Uterus (tissue), 4 donors: ENCODE results near the gene C5orf15. TPM values are rescaled to one million over a fixed set of nuclear protein-coding genes. Genes with fewer than 3 reads are reported as not detected.

ENCODE experiments used
- DNase-seq, 2 donors: peaks; one replicate each; pipeline ENCODE4 v3.0.0-alpha.2; 2019 to 2020
- H3K27ac ChIP-seq, 2 donors: fragments of 200-600 bp; sonication (generic); 1 replicate in 1 of 2; 2 replicates in 1 of 2; pipeline ENCODE4 v1.5.1; 2016 to 2018
- H3K27me3 ChIP-seq, 2 donors: fragments of 200-600 bp; sonication (generic); one replicate each; pipeline ENCODE4 v1.5.1; 2018 to 2019; ENCODE audit warnings: control low read depth in 1 of 2
- H3K36me3 ChIP-seq, 2 donors: fragments of 200-600 bp; sonication (generic); one replicate each; pipeline ENCODE4 v1.5.1; 2019; ENCODE audit warnings: control low read depth in 1 of 2
- H3K4me1 ChIP-seq, 2 donors: fragments of 200-600 bp; sonication (generic); one replicate each; pipeline ENCODE4 v1.5.1; 2018 to 2019; ENCODE audit warnings: control low read depth in 1 of 2
- H3K4me3 ChIP-seq, 2 donors: fragments of 200-600 bp; sonication (generic); 1 replicate in 1 of 2; 2 replicates in 1 of 2; pipeline ENCODE4 v1.5.1; 2018 to 2019; ENCODE audit warnings: mild to moderate bottlenecking in 1 of 2
- H3K9me3 ChIP-seq, 2 donors: fragments of 200-600 bp; sonication (generic); one replicate each; pipeline ENCODE4 v1.5.1; 2019; ENCODE audit warnings: control low read depth in 1 of 2
- POLR2A ChIP-seq, 2 donors: fragments of 450-650 bp; IDR thresholded peaks; one replicate each; pipeline ENCODE4 v1.6.1; 2016; ENCODE audit warnings: antibody characterized with exemption in 2 of 2, mild to moderate bottlenecking in 1 of 2, moderate library complexity in 1 of 2
- intact Hi-C: fragments of 100-400 bp; cut with DNase I; formaldehyde crosslinking; loops from one replicate; pipeline ENCODE4 v1.15.1; 2023; ENCODE audit warnings: low total_unique reads
- total RNA-seq, 4 donors: library from RNA; depleted of rRNA in 3 of 4; stranded (reverse); fragments of >200 nt in 3 of 4; gene quantifications; one replicate each; pipeline versions ENCODE4 v1.1.0 to v1.2.4, GENCODE V29; 2014 to 2023
- TF ChIP-seq, protein P1 (sequence below), 4 experiments: fragments of 200-600 bp in 2 of 4; fragments of 450-650 bp in 2 of 4; sonication (generic) in 2 of 4; IDR thresholded peaks; one replicate each; pipeline ENCODE4 v1.5.1; 2016 to 2019; ENCODE audit warnings: antibody characterized with exemption in 4 of 4, mild to moderate bottlenecking in 2 of 4, moderate library complexity in 1 of 4
- donor health status: DM: yes; HTN: yes; CAD: no.

The C5orf15 gene
- total RNA-seq, result 10 to 100 TPM; 10.5 to 98.9 (median 27.5) TPM

DNA sequence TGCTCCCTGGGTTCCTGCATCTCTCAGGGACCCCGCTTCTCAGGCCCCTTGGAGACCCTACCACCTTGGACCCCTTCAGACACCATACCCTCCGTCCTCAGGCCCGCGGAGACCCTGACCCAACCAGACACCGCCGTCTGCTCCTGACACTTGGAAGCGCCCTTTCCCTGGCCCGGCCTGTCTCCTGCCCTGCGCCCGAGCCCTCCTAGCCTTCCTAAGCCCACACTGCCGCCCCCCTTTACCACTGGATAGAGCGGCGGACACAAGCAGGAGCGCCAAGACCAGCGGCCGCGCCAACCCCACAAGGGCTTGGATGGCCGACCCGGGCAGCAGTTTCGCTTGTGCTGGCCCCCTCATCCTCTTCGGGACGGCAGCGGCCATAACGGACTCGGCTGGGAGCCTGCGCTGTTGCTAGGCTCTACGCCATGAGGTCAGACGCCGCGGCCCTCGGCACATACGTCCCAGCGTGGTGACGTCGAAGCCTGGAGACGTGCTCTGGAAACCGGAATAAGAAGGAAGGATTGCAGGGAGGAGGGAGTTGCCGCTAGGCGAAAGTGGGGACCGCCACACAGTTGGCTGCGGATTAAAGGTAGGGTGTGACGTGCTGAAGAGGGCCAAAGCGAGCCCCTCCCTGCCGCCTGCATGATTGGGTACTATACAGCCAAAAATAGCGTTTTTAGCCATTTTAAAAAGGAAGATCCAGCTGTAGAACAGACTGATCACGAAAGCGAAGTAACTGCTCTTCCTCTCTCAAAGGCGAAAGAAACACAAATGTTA lies at the start of gene C5orf15:
Gene C5orf15, minus strand, starts transcription at position 422 of the 777 bp plus-strand sequence. Its CDS starts 41 bp downstream, at position 381.
- Histone ChIP-seq H3K4me3 (peak within 1 kb of the TSS; percentile 73 to 91), H3K4me1 (no peaks in the 10 kb centered on the region), H3K27ac (peak within 1 kb of the TSS; percentile 80 to 97), H3K36me3 (no peaks in the 10 kb centered on the region), H3K27me3 (no peaks in the 10 kb centered on the region), H3K9me3 (no peaks in the 10 kb centered on the region)
- DNase-seq, result peak; percentile 93 to 95
- intact Hi-C loops, result no loop called here
- TF ChIP-seq, protein P1, sequence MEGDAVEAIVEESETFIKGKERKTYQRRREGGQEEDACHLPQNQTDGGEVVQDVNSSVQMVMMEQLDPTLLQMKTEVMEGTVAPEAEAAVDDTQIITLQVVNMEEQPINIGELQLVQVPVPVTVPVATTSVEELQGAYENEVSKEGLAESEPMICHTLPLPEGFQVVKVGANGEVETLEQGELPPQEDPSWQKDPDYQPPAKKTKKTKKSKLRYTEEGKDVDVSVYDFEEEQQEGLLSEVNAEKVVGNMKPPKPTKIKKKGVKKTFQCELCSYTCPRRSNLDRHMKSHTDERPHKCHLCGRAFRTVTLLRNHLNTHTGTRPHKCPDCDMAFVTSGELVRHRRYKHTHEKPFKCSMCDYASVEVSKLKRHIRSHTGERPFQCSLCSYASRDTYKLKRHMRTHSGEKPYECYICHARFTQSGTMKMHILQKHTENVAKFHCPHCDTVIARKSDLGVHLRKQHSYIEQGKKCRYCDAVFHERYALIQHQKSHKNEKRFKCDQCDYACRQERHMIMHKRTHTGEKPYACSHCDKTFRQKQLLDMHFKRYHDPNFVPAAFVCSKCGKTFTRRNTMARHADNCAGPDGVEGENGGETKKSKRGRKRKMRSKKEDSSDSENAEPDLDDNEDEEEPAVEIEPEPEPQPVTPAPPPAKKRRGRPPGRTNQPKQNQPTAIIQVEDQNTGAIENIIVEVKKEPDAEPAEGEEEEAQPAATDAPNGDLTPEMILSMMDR (IDR thresholded peaks at IDR 0.05), result peak in 2 of 4 experiments; percentile 9 to 42
- TF ChIP-seq POLR2A (IDR thresholded peaks at IDR 0.05), result peak; percentile 72 to 79

DNA sequence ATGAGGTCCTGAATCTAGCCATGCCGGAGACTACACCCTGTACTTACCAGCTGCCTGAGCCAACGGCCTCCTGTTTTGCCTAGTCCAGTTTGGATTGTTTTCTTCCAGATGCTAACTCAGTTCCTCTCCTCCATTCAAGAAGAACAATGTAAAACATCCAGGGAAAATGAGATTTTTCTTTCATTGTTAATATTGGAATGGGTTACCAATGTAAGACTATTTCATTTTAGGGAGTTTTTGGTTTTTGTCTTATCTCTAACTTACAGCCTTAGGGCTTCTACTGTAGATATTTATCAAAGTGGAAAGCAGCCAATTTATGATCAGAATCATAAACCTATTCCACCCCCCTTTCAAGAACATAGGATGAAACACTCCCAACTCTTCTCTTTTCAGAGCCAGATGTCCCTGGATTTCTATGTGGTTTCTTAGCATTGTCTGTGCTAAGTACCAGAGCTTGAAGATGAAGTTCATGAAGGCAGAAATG lies 39.9 kb upstream of the C5orf15 start:
- Histone ChIP-seq H3K27ac (no peak overlapping the region), H3K4me1 (peaks cover 0 to 2% of the 10 kb centered on the region in 2 donors), H3K4me3 (no peak overlapping the region), H3K36me3 (no peaks in the 10 kb centered on the region), H3K27me3 (peaks cover 0 to 3% of the 10 kb centered on the region in 2 donors), H3K9me3 (no peaks in the 10 kb centered on the region)
- intact Hi-C loops, result no loop called here
- TF ChIP-seq POLR2A (IDR thresholded peaks at IDR 0.05), result no peak
- TF ChIP-seq, protein P1 (IDR thresholded peaks at IDR 0.05), result no peak
- no peak for DNase-seq

DNA sequence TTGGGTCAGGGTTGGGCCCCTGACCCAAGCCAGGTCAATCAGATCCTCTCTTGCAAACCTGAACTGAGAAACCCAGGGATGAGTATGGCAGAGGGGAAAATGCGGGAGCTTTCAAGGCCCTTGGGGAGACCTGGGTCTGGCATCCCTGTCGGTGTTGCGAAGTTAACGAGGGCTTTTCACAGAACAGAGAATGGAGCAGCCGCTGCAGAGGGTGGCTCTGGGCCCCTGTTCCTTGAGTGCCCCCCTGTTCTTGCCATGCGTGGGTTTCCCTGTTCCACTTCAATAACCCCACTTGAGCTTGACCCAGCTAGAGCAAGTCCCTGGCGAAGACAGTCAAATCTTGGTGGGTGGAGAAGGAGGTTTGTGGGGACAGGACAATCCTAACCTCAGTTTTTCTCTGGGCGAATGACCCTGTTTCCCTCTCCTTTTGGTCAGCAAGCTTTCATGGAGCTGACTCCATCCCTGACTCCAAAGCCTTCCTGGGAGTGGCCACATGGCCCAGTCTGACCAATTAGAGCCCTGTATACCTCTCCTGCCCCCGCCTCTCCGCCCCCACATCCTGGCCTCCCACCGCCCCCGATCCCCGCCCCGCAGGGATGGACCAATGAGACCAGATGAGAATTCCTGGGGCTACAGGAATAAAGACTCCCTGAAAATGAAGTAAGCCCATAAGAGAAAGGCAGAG lies 39.3 kb upstream of the C5orf15 start:
- TF ChIP-seq POLR2A (IDR thresholded peaks at IDR 0.05), result no peak
- TF ChIP-seq, protein P1 (IDR thresholded peaks at IDR 0.05), result no peak
- Histone ChIP-seq H3K9me3 (no peaks in the 10 kb centered on the region), H3K4me3 (no peak overlapping the region), H3K27ac (no peak overlapping the region), H3K27me3 (no peaks in the 10 kb centered on the region), H3K4me1 (peaks cover 0 to 8% of the 10 kb centered on the region in 2 donors), H3K36me3 (no peaks in the 10 kb centered on the region)
- DNase-seq, result no peak
- intact Hi-C loops, result no loop called here

DNA sequence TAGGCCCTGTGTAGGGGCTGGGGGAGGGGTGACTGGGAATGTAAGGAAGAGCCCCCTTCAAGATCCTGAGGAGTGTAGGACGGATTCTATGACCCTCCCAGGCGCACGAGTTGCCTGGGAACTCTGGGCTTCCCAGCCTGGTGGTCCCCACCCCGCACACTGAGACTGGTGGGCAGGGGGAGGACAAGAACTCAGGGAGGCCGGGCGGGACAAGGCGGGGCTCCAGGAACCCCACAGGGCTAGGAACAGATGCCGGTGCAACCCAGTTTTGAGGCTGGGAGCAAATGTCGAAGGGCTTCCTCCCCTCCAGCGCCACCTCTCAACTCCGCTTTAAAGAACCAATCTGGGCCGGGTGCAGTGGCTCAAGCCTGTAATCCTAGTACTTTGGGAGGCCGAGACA lies 37.7 kb upstream of the C5orf15 start:
- DNase-seq, result no peak
- Histone ChIP-seq H3K9me3 (no peaks in the 10 kb centered on the region), H3K27ac (peak overlapping the region; percentile 98 to 100), H3K4me1 (peaks cover 0 to 13% of the 10 kb centered on the region in 2 donors), H3K36me3 (no peaks in the 10 kb centered on the region), H3K4me3 (no peak overlapping the region), H3K27me3 (no peaks in the 10 kb centered on the region)
- intact Hi-C loops, result no loop called here
- no peak for TF ChIP-seq POLR2A (IDR thresholded peaks at IDR 0.05)

DNA sequence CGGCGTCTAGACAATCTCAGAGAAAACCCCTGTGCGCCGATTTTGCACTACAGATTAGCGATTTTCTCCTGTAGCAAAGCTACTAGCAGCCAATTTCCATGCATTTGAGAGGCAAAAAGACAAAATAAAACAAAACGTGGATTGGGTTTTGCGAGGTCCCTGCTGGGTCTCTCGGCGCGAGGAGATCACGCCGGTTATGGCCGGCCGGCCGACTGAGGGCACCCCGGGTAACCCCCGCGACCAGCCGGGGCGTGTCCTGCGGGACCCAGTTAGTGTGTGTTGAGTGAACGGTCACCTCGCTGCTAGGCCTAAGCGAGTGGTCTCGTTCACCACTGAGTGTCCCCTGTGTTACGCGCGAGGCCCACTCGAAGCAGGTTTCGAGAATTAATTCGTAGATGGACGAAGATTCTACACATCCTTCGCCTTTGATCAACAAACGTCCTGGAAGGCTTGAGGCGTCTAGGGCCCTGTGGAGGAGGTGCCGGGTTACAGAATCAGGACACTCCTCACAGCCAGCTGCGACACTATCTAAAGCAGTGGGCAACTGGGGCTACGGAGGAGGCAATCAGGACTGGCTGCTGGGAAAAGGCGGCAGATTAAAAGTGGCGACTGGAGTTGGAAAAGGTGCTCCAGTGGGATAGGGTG lies 37.1 kb upstream of the C5orf15 start:
- DNase-seq, result peak in 1 of 2 donors; percentile 42
- Histone ChIP-seq H3K9me3 (no peaks in the 10 kb centered on the region), H3K27me3 (no peaks in the 10 kb centered on the region), H3K27ac (peak overlapping the region; percentile 98 to 100), H3K36me3 (no peaks in the 10 kb centered on the region), H3K4me3 (peak overlapping the region; percentile 80 to 95), H3K4me1 (peaks cover 0 to 13% of the 10 kb centered on the region in 2 donors)
- intact Hi-C loops, result no loop called here
- no peak for TF ChIP-seq POLR2A (IDR thresholded peaks at IDR 0.05)
- TF ChIP-seq, protein P1 (IDR thresholded peaks at IDR 0.05), result peak in 2 of 4 experiments; percentile 3 to 4
